RWPE2 (cell line): ENCODE data around the gene PCARE.

Experiments
- ATAC-seq: fragments of 200-7000 bp; cut with Tn5 transposase; 3 replicates; pipeline ENCODE4 v1.9.1; 2021; ENCODE audit warnings: low read depth
- DNase-seq: peaks from one replicate; pipeline ENCODE4 v3.0.0-alpha.2; 2020; ENCODE audit warnings: low spot score
- H3K27ac ChIP-seq: fragments of 450-650 bp; 2 replicates; pipeline ENCODE4 v1.5.1; 2017; ENCODE audit warnings: mild to moderate bottlenecking; ENCODE audit not compliant: poor library complexity, severe bottlenecking
- H3K27me3 ChIP-seq: fragments of 250-450 bp; sonication (Bioruptor Pico); 2 replicates; pipeline ENCODE4 v1.5.1; 2021; ENCODE audit warnings: mild to moderate bottlenecking, moderate library complexity; ENCODE audit not compliant: insufficient read depth, poor library complexity, severe bottlenecking
- H3K36me3 ChIP-seq: fragments of 250-450 bp; sonication (Bioruptor Pico); 2 replicates; pipeline ENCODE4 v1.5.1; 2020; ENCODE audit warnings: low read depth, mild to moderate bottlenecking, moderate library complexity
- H3K4me1 ChIP-seq: fragments of 250-450 bp; sonication (Bioruptor Pico); 2 replicates; pipeline ENCODE4 v1.5.1; 2021; ENCODE audit warnings: mild to moderate bottlenecking, moderate library complexity; ENCODE audit not compliant: insufficient read depth, poor library complexity, severe bottlenecking
- H3K4me3 ChIP-seq: fragments of 250-450 bp; sonication (Bioruptor Pico); 2 replicates; pipeline ENCODE4 v1.5.1; 2021; ENCODE audit warnings: mild to moderate bottlenecking, moderate library complexity; ENCODE audit not compliant: severe bottlenecking
- H3K9me3 ChIP-seq: fragments of 250-450 bp; sonication (Bioruptor Pico); 2 replicates; pipeline ENCODE4 v1.5.1; 2021; ENCODE audit warnings: mild to moderate bottlenecking, moderate library complexity; ENCODE audit not compliant: severe bottlenecking
- TF ChIP-seq, protein P1 (sequence below): fragments of 450-650 bp; IDR thresholded peaks from one replicate; pipeline ENCODE4 v1.5.1; 2017; ENCODE audit warnings: mild to moderate bottlenecking, moderate library complexity; ENCODE audit not compliant: poor library complexity, severe bottlenecking

Gene PCARE

GRCh38 chr2:29072971-29073725 is 1.2 kb downstream of the PCARE start:
- TF ChIP-seq, protein P1, sequence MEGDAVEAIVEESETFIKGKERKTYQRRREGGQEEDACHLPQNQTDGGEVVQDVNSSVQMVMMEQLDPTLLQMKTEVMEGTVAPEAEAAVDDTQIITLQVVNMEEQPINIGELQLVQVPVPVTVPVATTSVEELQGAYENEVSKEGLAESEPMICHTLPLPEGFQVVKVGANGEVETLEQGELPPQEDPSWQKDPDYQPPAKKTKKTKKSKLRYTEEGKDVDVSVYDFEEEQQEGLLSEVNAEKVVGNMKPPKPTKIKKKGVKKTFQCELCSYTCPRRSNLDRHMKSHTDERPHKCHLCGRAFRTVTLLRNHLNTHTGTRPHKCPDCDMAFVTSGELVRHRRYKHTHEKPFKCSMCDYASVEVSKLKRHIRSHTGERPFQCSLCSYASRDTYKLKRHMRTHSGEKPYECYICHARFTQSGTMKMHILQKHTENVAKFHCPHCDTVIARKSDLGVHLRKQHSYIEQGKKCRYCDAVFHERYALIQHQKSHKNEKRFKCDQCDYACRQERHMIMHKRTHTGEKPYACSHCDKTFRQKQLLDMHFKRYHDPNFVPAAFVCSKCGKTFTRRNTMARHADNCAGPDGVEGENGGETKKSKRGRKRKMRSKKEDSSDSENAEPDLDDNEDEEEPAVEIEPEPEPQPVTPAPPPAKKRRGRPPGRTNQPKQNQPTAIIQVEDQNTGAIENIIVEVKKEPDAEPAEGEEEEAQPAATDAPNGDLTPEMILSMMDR, result no peak
- H3K36me3 ChIP-seq, result no peaks in the 10 kb centered on the region
- no peaks in the 10 kb centered on the region for H3K9me3 ChIP-seq
- DNase-seq (no peak), ATAC-seq (no peak)
- no peak overlapping the region for H3K4me3 ChIP-seq
- H3K27ac ChIP-seq, result no peak overlapping the region
- H3K27me3 ChIP-seq, result no peaks in the 10 kb centered on the region
- peaks cover 8% of the 10 kb centered on the region for H3K4me1 ChIP-seq

GRCh38 chr2:29072251-29072650 is 2.1 kb downstream of the PCARE start:
- no peaks in the 10 kb centered on the region for H3K9me3 ChIP-seq
- no peak for DNase-seq

DNA sequence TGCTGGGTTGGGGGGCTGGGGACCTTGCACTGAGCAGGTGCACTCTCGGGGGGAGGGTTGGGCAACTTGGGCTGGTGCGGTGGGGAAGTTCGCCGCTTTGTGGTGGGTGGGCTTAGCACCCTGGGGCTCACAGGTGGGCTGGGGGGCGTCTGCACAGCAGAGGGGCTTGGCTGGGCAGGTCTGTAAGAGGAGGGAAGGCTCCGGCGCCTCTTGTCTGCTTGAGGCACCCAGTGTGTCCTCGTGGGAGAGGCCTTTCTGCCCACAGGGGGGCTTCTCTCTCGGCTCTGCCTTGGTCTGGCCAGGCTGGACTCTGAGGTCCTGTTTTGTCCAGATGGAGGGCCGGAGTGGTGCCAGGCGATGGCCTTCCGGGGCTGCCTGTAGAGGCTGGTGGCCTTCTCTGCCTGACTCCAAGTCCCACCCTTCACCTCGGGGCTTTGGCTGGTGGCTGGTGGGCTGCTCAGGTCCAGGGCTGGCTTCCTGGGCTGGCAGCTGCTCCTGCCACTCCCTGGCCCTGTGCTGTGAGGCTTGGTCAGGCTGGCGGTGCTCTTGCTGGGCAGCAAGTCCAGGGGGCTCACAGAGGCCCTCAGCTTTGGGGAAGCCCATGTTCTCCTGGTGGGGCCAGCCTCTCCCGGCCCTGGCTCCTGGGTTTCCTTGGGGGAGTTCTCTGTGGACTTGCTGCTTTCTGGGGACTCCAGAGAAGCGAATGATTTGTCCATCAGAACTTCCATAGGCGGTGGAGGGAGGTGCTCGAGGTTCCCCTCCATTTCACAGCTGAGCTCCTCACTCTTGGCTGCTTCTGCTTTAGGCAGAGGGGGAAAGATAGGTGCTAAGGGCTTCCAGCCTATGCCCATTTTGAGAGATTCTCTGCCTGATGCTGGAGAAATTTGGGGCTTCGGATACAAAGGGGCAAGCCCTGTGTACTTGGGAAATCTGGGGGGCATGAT is 3.0 kb downstream of the PCARE start:
- no peak for ATAC-seq
- DNase-seq, result no peak
- H3K36me3 ChIP-seq, result no peaks in the 10 kb centered on the region
- H3K4me1 ChIP-seq, result peaks cover 27% of the 10 kb centered on the region
- TF ChIP-seq, protein P1, result no peak
- no peaks in the 10 kb centered on the region for H3K9me3 ChIP-seq
- no peak overlapping the region for H3K4me3 ChIP-seq
- no peaks in the 10 kb centered on the region for H3K27me3 ChIP-seq
- H3K27ac ChIP-seq, result no peak overlapping the region

More at GRCh38 chr2:29072251-29072650, 2.1 kb downstream of the PCARE start:
- Histone ChIP-seq H3K4me1 (peaks cover 17% of the 10 kb centered on the region), H3K36me3 (no peaks in the 10 kb centered on the region), H3K27me3 (no peaks in the 10 kb centered on the region), H3K4me3 (no peak overlapping the region), H3K27ac (no peak overlapping the region)
- TF ChIP-seq, protein P1, result no peak
- ATAC-seq, result no peak

DNA sequence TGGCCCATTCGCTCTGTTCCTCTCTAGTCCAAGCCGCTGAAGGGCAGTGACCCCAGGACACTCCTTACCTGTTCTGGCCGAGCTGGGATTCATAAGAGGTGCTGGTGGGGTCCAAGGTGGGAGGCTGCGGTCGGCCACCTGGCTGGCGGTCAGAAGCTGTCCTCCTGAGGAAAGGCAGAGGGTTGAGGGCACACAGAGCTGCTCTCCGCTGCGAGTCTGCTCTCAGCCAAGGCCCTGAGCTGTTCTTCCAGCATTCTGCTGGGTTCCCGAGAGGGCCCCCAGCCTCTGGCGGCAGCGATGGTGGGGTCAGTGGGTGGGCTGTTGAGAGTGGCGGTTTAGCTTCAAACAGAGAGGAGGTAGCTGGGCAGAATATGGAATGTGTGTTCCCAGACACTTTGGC is 3.8 kb downstream of the PCARE start:
- TF ChIP-seq, protein P1, result no peak
- Histone ChIP-seq H3K9me3 (no peaks in the 10 kb centered on the region), H3K4me1 (peaks cover 35% of the 10 kb centered on the region), H3K36me3 (no peaks in the 10 kb centered on the region), H3K27me3 (no peaks in the 10 kb centered on the region), H3K4me3 (no peak overlapping the region), H3K27ac (no peak overlapping the region)
- ATAC-seq (no peak), DNase-seq (no peak)
